ENCODE measurements around the gene PDGFRB. TPM values are rescaled to one million over a fixed set of nuclear protein-coding genes. Genes with fewer than 3 reads are reported as not detected.

PDGFRB gene
- total and polyA plus RNA-seq, 2 of the 8 experiments (the other 6 are each of a cell fraction or from before 2014, with no cell fraction given): 4.2 to 13.7 TPM

- ChIA-PET CTCF (ENCODE audit: partially characterized antibody) (interaction anchor here (0.7 to 13.1 kb wide), 12 partner anchors 8 to 72 kb away, joined by 3 to 188 read pairs (median 5); partner anchors contain the start of gene PDGFRB), POLR2A (ENCODE audit: partially characterized antibody) (interaction anchor here (0.7 to 1.7 kb wide), 4 partner anchors 11 to 151 kb away, joined by 3 to 6 read pairs (median 3); partner anchors contain the start of gene PDGFRB)
- H3K14ac ChIP-seq (ENCODE audit: insufficient read length): no peak overlapping the region
- no peaks in the 10 kb centered on the region for H3K9me3 ChIP-seq (ENCODE audit: insufficient read depth in 2 of 2, low read depth in 1 of 2, low read length in 1 of 2)
- H3K79me1 ChIP-seq (ENCODE audit: low read depth, low read length): no peaks in the 10 kb centered on the region; the same call in 1 of the 2 replicates
- H2BK5ac ChIP-seq (ENCODE audit: low read depth, low read length): no peak overlapping the region; the same call in 1 of the 2 replicates
- no peak overlapping the region for H3K4me3 ChIP-seq (ENCODE audit: extremely low read depth in 1 of 4, insufficient read depth in 2 of 4, low read depth in 3 of 4, low read length in 4 of 4)
- H2BK12ac ChIP-seq (ENCODE audit: low read depth, low read length): peak overlapping the region; percentile 99; the same call in 1 of the 2 replicates
- peaks cover 0 to 16% (median 8%) of the 10 kb centered on the region in 4 experiments; a peak in 6 of 7 replicates for H3K4me1 ChIP-seq (replicated peaks in 1 of 4; ENCODE audit: control insufficient read depth in 3 of 4, insufficient read depth in 4 of 4, low read length in 3 of 4)
- no peak overlapping the region for H3K56ac ChIP-seq (replicated peaks; ENCODE audit: insufficient read length, low read depth, low read length)
- H3K79me2 ChIP-seq (ENCODE audit: control insufficient read depth in 1 of 2, insufficient read depth in 2 of 2, low read length in 2 of 2): no peaks in the 10 kb centered on the region
- no peak overlapping the region for H2BK120ac ChIP-seq (replicated peaks; ENCODE audit: low read depth, low read length)
- no peak overlapping the region for H3K27ac ChIP-seq (ENCODE audit: low read depth, low read length)
- no peak overlapping the region for H4K8ac ChIP-seq (ENCODE audit: extremely low read depth, insufficient read depth, low read length)
- no peak overlapping the region; the same call in 1 of the 2 replicates for H2BK20ac ChIP-seq (ENCODE audit: low read length)
- 56% methylated on average over 4 of the region's 4 CpGs; no CpG with 5 or more reads in 1 of the 2 experiments for WGBS, 2 experiments (ENCODE audit: extremely low coverage in 1 of 2, insufficient coverage in 1 of 2, insufficient read length in 1 of 2, insufficient replicate concordance in 2 of 2, low coverage in 1 of 2, low lambda C conversion rate in 2 of 2, missing lambda C conversion rate in 1 of 2)
- H3K4ac ChIP-seq (replicated peaks; ENCODE audit: insufficient read length, low read depth, low read length): no peak overlapping the region
- H3K36me3 ChIP-seq (ENCODE audit: control insufficient read depth in 2 of 4, insufficient read depth in 4 of 4, low read length in 3 of 4): no peaks in the 10 kb centered on the region
- no peak overlapping the region for H2AFZ ChIP-seq (ENCODE audit: low read length)
- DNase-seq (ENCODE audit: low read depth in 1 of 2, low spot score in 2 of 2) (no peak), FAIRE-seq (no peak)
- H2AK5ac ChIP-seq (ENCODE audit: low read depth, low read length): no peak overlapping the region
- H2BK15ac ChIP-seq (ENCODE audit: low read length): peak overlapping the region; percentile 92; the same call in 1 of the 2 replicates
- no peak overlapping the region for H4K5ac ChIP-seq (ENCODE audit: insufficient read length, low read depth, low read length)
- no peaks in the 10 kb centered on the region; a peak in 1 of 7 replicates for H3K27me3 ChIP-seq (replicated peaks in 1 of 4; ENCODE audit: control insufficient read depth in 3 of 4, extremely low read depth in 1 of 4, insufficient read depth in 3 of 4, low read length in 3 of 4)
- H4K91ac ChIP-seq (replicated peaks; ENCODE audit: insufficient read length, low read length): peak overlapping the region; percentile 77
- H3K23me2 ChIP-seq (ENCODE audit: low read depth, low read length): no peaks in the 10 kb centered on the region
- no peak overlapping the region for H3K9ac ChIP-seq (replicated peaks in 1 of 4; ENCODE audit: extremely low read depth in 1 of 4, low read depth in 3 of 4, low read length in 3 of 4)
- no peak overlapping the region for H3K4me2 ChIP-seq (ENCODE audit: insufficient read depth in 1 of 2, low read depth in 2 of 2, low read length in 2 of 2)
- no peak overlapping the region for H3K23ac ChIP-seq (ENCODE audit: insufficient read length)
- H3K18ac ChIP-seq (ENCODE audit: extremely low read depth, low read length): peak overlapping the region; percentile 71; the same call in 1 of the 2 replicates
- no peaks in the 10 kb centered on the region for H4K20me1 ChIP-seq (replicated peaks in 1 of 2; ENCODE audit: control insufficient read depth in 1 of 2, insufficient read depth in 2 of 2, low read length in 2 of 2)
- TF ChIP-seq PHF8 (conservative IDR thresholded peaks at IDR 0.05; ENCODE audit: low read depth, low read length) (no peak), KDM1A (IDR thresholded peaks at IDR 0.05; ENCODE audit: borderline replicate concordance, low read length) (no peak), BCL11A (IDR thresholded peaks at IDR 0.05; ENCODE audit: low read depth in 2 of 2, low read length in 2 of 2) (no peak), SIRT6 (IDR thresholded peaks at IDR 0.05; ENCODE audit: low read length) (no peak)
These were observed 10.8 kb downstream of the PDGFRB start for GRCh38 chr5:150144879-150145278.

Data from H1 (cell line).